Spleen (tissue), 11 donors: Measurements from ENCODE around the gene MRPL23. TPM values are rescaled to one million over a fixed set of nuclear protein-coding genes. Genes with fewer than 3 reads are reported as not detected.
A peak's percentile ranks its signal among the peaks of the same experiment; 100 is the strongest.

ENCODE experiments used
- DNase-seq: peaks from one replicate; pipeline ENCODE4 v3.0.0-alpha.2; 2020
- H3K27ac ChIP-seq, 8 donors: fragments of 200-600 bp; sonication (generic) in 7 of 8; 1 replicate in 4 of 8; 2 replicates in 4 of 8; pipeline versions ENCODE4 v1.5.0 to v1.8.0; 2016 to 2021; ENCODE audit warnings: inconsistent platforms in 4 of 8, mild to moderate bottlenecking in 4 of 8, moderate library complexity in 1 of 8
- H3K27me3 ChIP-seq, 7 donors: fragments of 200-600 bp; sonication (generic) in 6 of 7; replicated peaks in 1 of 7; 1 replicate in 4 of 7; 2 replicates in 3 of 7; pipeline versions ENCODE4 v1.5.0 to v1.8.0; 2016 to 2021; ENCODE audit warnings: inconsistent platforms in 3 of 7, mild to moderate bottlenecking in 1 of 7
- H3K36me3 ChIP-seq, 6 donors: fragments of 200-600 bp; sonication (generic) in 5 of 6; 1 replicate in 4 of 6; 2 replicates in 2 of 6; pipeline versions ENCODE4 v1.5.0 to v1.8.0; 2016 to 2021; ENCODE audit warnings: inconsistent platforms in 2 of 6
- H3K4me1 ChIP-seq, 6 donors: fragments of 200-600 bp; sonication (generic) in 5 of 6; 1 replicate in 3 of 6; 2 replicates in 3 of 6; pipeline versions ENCODE4 v1.5.0 to v1.8.0; 2016 to 2021; ENCODE audit warnings: inconsistent platforms in 3 of 6
- H3K4me3 ChIP-seq, 8 donors: fragments of 200-600 bp; sonication (generic) in 7 of 8; 1 replicate in 4 of 8; 2 replicates in 4 of 8; pipeline versions ENCODE4 v1.5.0 to v1.8.0; 2016 to 2021; ENCODE audit warnings: inconsistent platforms in 4 of 8, mild to moderate bottlenecking in 4 of 8, moderate library complexity in 2 of 8
- H3K9me3 ChIP-seq, 8 donors: fragments of 200-600 bp; sonication (generic) in 7 of 8; 1 replicate in 4 of 8; 2 replicates in 4 of 8; pipeline versions ENCODE4 v1.5.0 to v1.8.0; 2016 to 2021; ENCODE audit warnings: inconsistent platforms in 4 of 8
- POLR2A ChIP-seq, 3 donors: fragments of 450-650 bp; IDR thresholded peaks; one replicate each; pipeline ENCODE4 v1.5.1; 2017; ENCODE audit warnings: antibody characterized with exemption in 3 of 3, mild to moderate bottlenecking in 1 of 3
- POLR2AphosphoS5 ChIP-seq, 3 donors: sonication (generic); formaldehyde crosslinking; IDR thresholded peaks; one replicate each; pipeline ENCODE4 v1.5.1; 2017; ENCODE audit warnings: antibody characterized with exemption in 3 of 3
- WGBS, 5 donors: extraction: QIAGEN DNeasy Blood & Tissue Kit in 3 of 5; methylation state at CpG; one replicate each; pipeline versions ENCODE4 v1.1.5 to v1.1.7; 2013 to 2018; 5-methylcytosine and 5-hydroxymethylcytosine counted together
- intact Hi-C: fragments of 100-400 bp; cut with DNase I; formaldehyde crosslinking; loops from one replicate; pipeline ENCODE4 v1.15.0; 2023; ENCODE audit warnings: low total_unique reads
- polyA plus RNA-seq, 3 donors: library from polyadenylated mRNA; stranded (reverse); fragments of 200-250 nt; gene quantifications; one replicate each; pipeline ENCODE4 v1.2.1, GENCODE V29; 2013
- total RNA-seq, 7 donors: library from RNA; depleted of rRNA in 3 of 7; stranded (reverse); fragments of >200 nt in 3 of 7; fragmentation: NEBNext Ultra II Directional in 4 of 7; extraction: Animal tissue kit (Norgen Biotek cat#: 25700) in 4 of 7; gene quantifications; one replicate each; pipeline versions ENCODE4 v1.1.0 to v1.2.1, GENCODE V29; 2016 to 2021
- TF ChIP-seq, protein P1 (sequence below), 11 experiments: fragments of 200-600 bp in 7 of 11; fragments of 450-650 bp in 4 of 11; sonication (generic) in 4 of 11; IDR thresholded peaks in 8 of 11; conservative IDR thresholded peaks in 3 of 11; 1 replicate in 7 of 11; 2 replicates in 4 of 11; pipeline versions ENCODE4 v1.4.0 to v1.8.0; 2016 to 2021; ENCODE audit warnings: antibody characterized with exemption in 11 of 11, inconsistent platforms in 4 of 11, mild to moderate bottlenecking in 1 of 11
- donor health status: healthy with polysubstance abuse.
- donor health status: DM: no; HTN: no; CAD: no; lungs with moderate emphysema.
- donor health status: DM: no; HTN: no; CAD: no.
- donor health status: Bipolar disorder and iron deficiency.
- donor health status: healthy.
- donor health status: DM: no; HTN: no; CAD: no.
- donor health status: DM: yes; HTN: yes; CAD: no.

MRPL23 gene
- total and polyA plus RNA-seq, 10 donors = 32.5 to 160 (median 54.0) TPM

GRCh38 chr11:1978720-1979473 is 31.8 kb downstream of the MRPL23 start:
- intact Hi-C loops = no loop called here
- no peaks in the 10 kb centered on the region for H3K36me3 ChIP-seq
- no peaks in the 10 kb centered on the region for H3K27me3 ChIP-seq
- peak; percentile 29 for DNase-seq
- H3K4me3 ChIP-seq = no peak overlapping the region
- WGBS, 5 donors = 60 to 89% (median 82%) methylated on average over 3 to 8 of the region's 26 CpGs; no CpG with 5 or more reads in 2 of the 5 donors
- no peaks in the 10 kb centered on the region for H3K9me3 ChIP-seq
- H3K27ac ChIP-seq = no peak overlapping the region
- no peak for TF ChIP-seq POLR2AphosphoS5 (IDR thresholded peaks at IDR 0.05)
- TF ChIP-seq POLR2A (IDR thresholded peaks at IDR 0.05) = no peak
- TF ChIP-seq, protein P1, sequence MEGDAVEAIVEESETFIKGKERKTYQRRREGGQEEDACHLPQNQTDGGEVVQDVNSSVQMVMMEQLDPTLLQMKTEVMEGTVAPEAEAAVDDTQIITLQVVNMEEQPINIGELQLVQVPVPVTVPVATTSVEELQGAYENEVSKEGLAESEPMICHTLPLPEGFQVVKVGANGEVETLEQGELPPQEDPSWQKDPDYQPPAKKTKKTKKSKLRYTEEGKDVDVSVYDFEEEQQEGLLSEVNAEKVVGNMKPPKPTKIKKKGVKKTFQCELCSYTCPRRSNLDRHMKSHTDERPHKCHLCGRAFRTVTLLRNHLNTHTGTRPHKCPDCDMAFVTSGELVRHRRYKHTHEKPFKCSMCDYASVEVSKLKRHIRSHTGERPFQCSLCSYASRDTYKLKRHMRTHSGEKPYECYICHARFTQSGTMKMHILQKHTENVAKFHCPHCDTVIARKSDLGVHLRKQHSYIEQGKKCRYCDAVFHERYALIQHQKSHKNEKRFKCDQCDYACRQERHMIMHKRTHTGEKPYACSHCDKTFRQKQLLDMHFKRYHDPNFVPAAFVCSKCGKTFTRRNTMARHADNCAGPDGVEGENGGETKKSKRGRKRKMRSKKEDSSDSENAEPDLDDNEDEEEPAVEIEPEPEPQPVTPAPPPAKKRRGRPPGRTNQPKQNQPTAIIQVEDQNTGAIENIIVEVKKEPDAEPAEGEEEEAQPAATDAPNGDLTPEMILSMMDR (IDR thresholded peaks at IDR 0.05 in 8 of 11, conservative IDR thresholded peaks at IDR 0.05 in 3 of 11) = no peak
- no peaks in the 10 kb centered on the region for H3K4me1 ChIP-seq

DNA sequence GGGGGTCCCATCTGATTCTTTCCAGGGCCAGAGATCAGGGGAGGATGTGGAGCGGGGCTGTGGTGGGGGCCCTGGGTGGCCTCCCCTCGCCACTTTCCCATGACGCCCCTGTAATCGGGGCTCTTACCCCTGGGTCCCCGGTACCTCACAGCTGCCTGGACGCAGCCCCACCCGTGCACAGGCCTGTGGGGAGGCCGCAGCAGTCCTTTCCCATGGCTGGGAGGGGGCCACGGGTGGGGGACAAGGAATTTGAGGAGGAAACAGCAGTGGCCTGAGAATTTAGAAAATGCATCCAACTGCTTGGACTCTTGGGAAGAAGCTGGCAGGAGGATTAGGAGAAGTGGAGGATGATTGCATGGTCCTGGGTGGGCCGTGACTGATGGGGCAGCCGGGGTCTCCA is 32.5 kb downstream of the MRPL23 start:
- TF ChIP-seq POLR2AphosphoS5 (IDR thresholded peaks at IDR 0.05) (no peak), POLR2A (IDR thresholded peaks at IDR 0.05) (no peak)
- TF ChIP-seq, protein P1 (IDR thresholded peaks at IDR 0.05 in 8 of 11, conservative IDR thresholded peaks at IDR 0.05 in 3 of 11) = no peak
- Histone ChIP-seq H3K4me3 (no peak overlapping the region), H3K27me3 (no peaks in the 10 kb centered on the region), H3K27ac (no peak overlapping the region), H3K4me1 (no peaks in the 10 kb centered on the region), H3K36me3 (no peaks in the 10 kb centered on the region), H3K9me3 (no peaks in the 10 kb centered on the region)
- intact Hi-C loops = no loop called here
- peak; percentile 1 for DNase-seq
- 77 to 92% methylated on average over 2 to 4 of the region's 11 CpGs; no CpG with 5 or more reads in 3 of the 5 donors for WGBS, 5 donors

DNA sequence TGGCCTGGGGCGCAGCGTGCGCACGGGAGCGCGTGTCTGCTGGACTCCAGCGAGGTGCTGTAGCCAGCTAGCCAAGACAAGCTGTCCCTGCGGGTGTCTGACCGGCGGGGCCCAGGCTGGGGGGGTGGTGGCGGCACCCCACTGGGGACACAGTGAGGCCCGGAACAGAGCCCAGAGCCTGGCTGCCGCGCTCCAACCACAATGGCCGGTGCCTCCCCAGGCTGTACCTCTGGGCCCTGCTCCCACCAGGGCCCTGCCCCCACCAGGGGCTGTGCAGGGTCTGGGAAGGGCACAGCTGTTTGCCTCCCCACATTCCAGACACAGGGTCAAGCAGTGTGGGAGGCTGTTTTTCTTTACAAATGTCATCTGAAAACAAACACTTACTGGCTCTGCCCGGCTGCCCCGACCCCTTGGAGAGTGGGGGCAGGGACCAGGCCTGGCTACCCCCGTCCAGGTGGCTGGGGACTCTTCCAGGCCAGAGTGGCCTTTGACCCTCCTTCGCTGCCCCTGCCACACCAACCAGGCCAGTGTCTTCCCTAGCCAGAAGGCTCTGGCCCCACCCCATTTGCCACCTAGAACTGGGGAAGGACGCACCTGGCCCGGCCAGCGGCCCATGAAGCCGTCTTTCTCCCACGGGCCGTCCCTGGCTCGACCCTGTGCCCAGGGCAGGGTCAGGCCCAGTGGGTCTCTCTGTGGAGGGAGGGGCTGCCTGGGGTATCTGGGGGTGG is 35.9 kb downstream of the MRPL23 start:
- H3K4me1 ChIP-seq = no peaks in the 10 kb centered on the region
- no peak for TF ChIP-seq POLR2AphosphoS5 (IDR thresholded peaks at IDR 0.05)
- no peak for TF ChIP-seq POLR2A (IDR thresholded peaks at IDR 0.05)
- TF ChIP-seq, protein P1 (IDR thresholded peaks at IDR 0.05 in 8 of 11, conservative IDR thresholded peaks at IDR 0.05 in 3 of 11) = no peak
- no peaks in the 10 kb centered on the region for H3K36me3 ChIP-seq
- no peaks in the 10 kb centered on the region for H3K9me3 ChIP-seq
- no peaks in the 10 kb centered on the region for H3K27me3 ChIP-seq
- no peak overlapping the region for H3K27ac ChIP-seq
- no peak overlapping the region for H3K4me3 ChIP-seq
- intact Hi-C loops = no loop called here
- no CpG with 5 or more reads among the region's 26 CpGs for WGBS, 5 donors
- DNase-seq = no peak

GRCh38 chr11:1983601-1983961 is 36.4 kb downstream of the MRPL23 start:
- 86 to 100% (median 95%) methylated on average over 3 to 12 of the region's 12 CpGs; no CpG with 5 or more reads in 2 of the 5 donors for WGBS, 5 donors
- no peaks in the 10 kb centered on the region for H3K27me3 ChIP-seq
- DNase-seq = peak; percentile 15
- H3K27ac ChIP-seq = no peak overlapping the region
- TF ChIP-seq POLR2A (IDR thresholded peaks at IDR 0.05) (no peak), POLR2AphosphoS5 (IDR thresholded peaks at IDR 0.05) (no peak)
- TF ChIP-seq, protein P1 (IDR thresholded peaks at IDR 0.05 in 8 of 11, conservative IDR thresholded peaks at IDR 0.05 in 3 of 11) = no peak
- no peaks in the 10 kb centered on the region for H3K36me3 ChIP-seq
- no peaks in the 10 kb centered on the region for H3K4me1 ChIP-seq
- intact Hi-C loops = no loop called here
- no peak overlapping the region for H3K4me3 ChIP-seq
- no peaks in the 10 kb centered on the region for H3K9me3 ChIP-seq
